ENCODE results near the gene ZNF613. TPM values are rescaled to one million over a fixed set of nuclear protein-coding genes. Genes with fewer than 3 reads are reported as not detected.
A peak's percentile ranks its signal among the peaks of the same experiment; 100 is the strongest.

Gene ZNF613
- polyA plus RNA-seq, 3 donors: 0.96 to 3.1 (median 1.1) TPM

DNA sequence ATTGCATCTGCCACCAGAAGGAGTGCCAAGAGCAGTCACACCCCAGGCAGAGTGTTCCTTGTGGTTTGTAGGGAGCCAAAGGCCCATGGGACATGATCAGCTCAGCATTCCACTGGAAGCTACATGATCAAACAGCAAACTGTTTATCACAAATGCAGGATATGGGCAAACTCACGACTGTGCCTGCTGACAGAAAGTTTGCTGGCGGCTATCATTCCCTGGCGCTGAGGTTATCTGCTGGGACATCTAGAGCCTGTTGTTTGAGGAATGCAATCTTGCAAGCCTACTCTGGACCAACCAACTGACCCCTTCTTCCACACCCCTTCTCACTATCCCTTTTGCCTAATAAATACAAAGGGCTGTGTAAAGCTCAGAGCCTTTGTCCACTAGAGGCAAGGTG lies 7.7 kb upstream of the ZNF613 start:
- Histone ChIP-seq H3K4me2 (replicated peaks; ENCODE audit: extremely low read depth, low read length, poor library complexity, severe bottlenecking) (no peak overlapping the region), H3K4me3 (replicated peaks in 1 of 3; ENCODE audit: low read depth in 2 of 3, low read length in 3 of 3) (no peak overlapping the region)
- H3K36me3 Mint-ChIP-seq: peaks cover 0 to 5% of the 10 kb centered on the region in 2 donors

DNA sequence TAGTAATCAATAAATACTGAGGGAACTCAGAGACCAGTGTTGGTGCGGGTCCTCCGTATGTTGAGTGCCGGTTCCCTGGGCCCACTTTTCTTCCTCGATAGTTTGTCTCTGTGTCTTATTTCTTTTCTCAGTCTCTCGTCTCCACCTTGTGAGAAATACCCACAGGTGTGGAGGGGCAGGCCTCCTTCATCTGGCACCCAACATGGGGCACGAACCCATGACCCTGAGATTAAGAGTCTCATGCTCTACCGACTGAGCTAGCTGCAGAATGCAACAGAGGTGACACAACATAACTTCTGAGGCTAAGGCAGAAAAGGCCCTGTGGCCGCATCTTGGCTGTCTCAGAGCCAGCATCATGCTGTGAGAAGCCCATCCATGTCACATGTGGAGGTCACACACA lies 5.3 kb upstream of the ZNF613 start:
- no peak overlapping the region for H3K4me2 ChIP-seq (replicated peaks; ENCODE audit: extremely low read depth, low read length, poor library complexity, severe bottlenecking)
- peaks cover 0 to 7% of the 10 kb centered on the region in 2 donors for H3K36me3 ChIP-seq (replicated peaks in 1 of 2; ENCODE audit: control insufficient read depth in 1 of 2, insufficient read depth in 2 of 2, low read length in 2 of 2)
- 89% methylated on average over 3 of the region's 8 CpGs for WGBS (ENCODE audit: insufficient coverage)
- H3K4me1 Mint-ChIP-seq: peaks cover 6% of the 10 kb centered on the region
- no peak overlapping the region for H2AFZ ChIP-seq (ENCODE audit: insufficient read depth, low read depth, low read length, poor library complexity, severe bottlenecking)
- H4K20me1 ChIP-seq (ENCODE audit: insufficient read depth, low read length): no peaks in the 10 kb centered on the region
- TF ChIP-seq, protein P1, sequence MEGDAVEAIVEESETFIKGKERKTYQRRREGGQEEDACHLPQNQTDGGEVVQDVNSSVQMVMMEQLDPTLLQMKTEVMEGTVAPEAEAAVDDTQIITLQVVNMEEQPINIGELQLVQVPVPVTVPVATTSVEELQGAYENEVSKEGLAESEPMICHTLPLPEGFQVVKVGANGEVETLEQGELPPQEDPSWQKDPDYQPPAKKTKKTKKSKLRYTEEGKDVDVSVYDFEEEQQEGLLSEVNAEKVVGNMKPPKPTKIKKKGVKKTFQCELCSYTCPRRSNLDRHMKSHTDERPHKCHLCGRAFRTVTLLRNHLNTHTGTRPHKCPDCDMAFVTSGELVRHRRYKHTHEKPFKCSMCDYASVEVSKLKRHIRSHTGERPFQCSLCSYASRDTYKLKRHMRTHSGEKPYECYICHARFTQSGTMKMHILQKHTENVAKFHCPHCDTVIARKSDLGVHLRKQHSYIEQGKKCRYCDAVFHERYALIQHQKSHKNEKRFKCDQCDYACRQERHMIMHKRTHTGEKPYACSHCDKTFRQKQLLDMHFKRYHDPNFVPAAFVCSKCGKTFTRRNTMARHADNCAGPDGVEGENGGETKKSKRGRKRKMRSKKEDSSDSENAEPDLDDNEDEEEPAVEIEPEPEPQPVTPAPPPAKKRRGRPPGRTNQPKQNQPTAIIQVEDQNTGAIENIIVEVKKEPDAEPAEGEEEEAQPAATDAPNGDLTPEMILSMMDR (IDR thresholded peaks at IDR 0.05): no peak
- H3K27me3 Mint-ChIP-seq (ENCODE audit: low read depth in 3 of 3): peaks cover 1% of the 10 kb centered on the region in 3 donors
- H3K27ac ChIP-seq (ENCODE audit: low read depth in 1 of 2, low read length in 2 of 2): no peak overlapping the region
- H3K27ac Mint-ChIP-seq: peak overlapping the region in 1 of 7 donors; percentile 28
- H3K4me3 ChIP-seq (replicated peaks in 1 of 3; ENCODE audit: low read depth in 2 of 3, low read length in 3 of 3): peak overlapping the region in 1 of 3 experiments; percentile 43
- peaks cover 81 to 93% of the 10 kb centered on the region in 2 donors for H3K9me3 ChIP-seq (replicated peaks in 1 of 2; ENCODE audit: control insufficient read depth in 1 of 2, insufficient read depth in 1 of 2, low read length in 2 of 2)
- H3K4me1 ChIP-seq (ENCODE audit: control insufficient read depth in 1 of 2, insufficient read depth in 2 of 2, low read length in 2 of 2): peaks cover 6 to 8% of the 10 kb centered on the region in 2 donors
- H3K9ac ChIP-seq (ENCODE audit: insufficient read depth, low read length, poor library complexity, severe bottlenecking): no peak overlapping the region
- H3K36me3 Mint-ChIP-seq: peaks cover 3 to 14% of the 10 kb centered on the region in 2 donors
- no peak for DNase-seq
- intact Hi-C loops (cut with micrococcal nuclease): no loop called here
- H3K79me2 ChIP-seq (ENCODE audit: insufficient read depth, low read length): no peaks in the 10 kb centered on the region
- no peaks in the 10 kb centered on the region for H3K27me3 ChIP-seq (ENCODE audit: control insufficient read depth in 2 of 2, insufficient read depth in 2 of 2, low read length in 2 of 2)
- H3K9me3 Mint-ChIP-seq: peaks cover 46 to 98% (median 94%) of the 10 kb centered on the region in 7 donors
- H3K4me3 Mint-ChIP-seq: no peak overlapping the region

More for the DNA sequence above, 7.7 kb upstream of the ZNF613 start:
- intact Hi-C loops (cut with micrococcal nuclease): no loop called here
- H3K4me3 Mint-ChIP-seq: no peak overlapping the region
- H3K27ac ChIP-seq (ENCODE audit: low read depth in 1 of 2, low read length in 2 of 2): no peak overlapping the region
- no peak overlapping the region for H3K9ac ChIP-seq (ENCODE audit: insufficient read depth, low read length, poor library complexity, severe bottlenecking)
- peaks cover 0 to 7% of the 10 kb centered on the region in 2 donors for H3K36me3 ChIP-seq (replicated peaks in 1 of 2; ENCODE audit: control insufficient read depth in 1 of 2, insufficient read depth in 2 of 2, low read length in 2 of 2)
- H2AFZ ChIP-seq (ENCODE audit: insufficient read depth, low read depth, low read length, poor library complexity, severe bottlenecking): no peak overlapping the region
- no peaks in the 10 kb centered on the region for H3K4me1 ChIP-seq (ENCODE audit: control insufficient read depth in 1 of 2, insufficient read depth in 2 of 2, low read length in 2 of 2)
- no peaks in the 10 kb centered on the region for H3K27me3 ChIP-seq (ENCODE audit: control insufficient read depth in 2 of 2, insufficient read depth in 2 of 2, low read length in 2 of 2)
- TF ChIP-seq, protein P1 (IDR thresholded peaks at IDR 0.05): no peak
- H3K9me3 ChIP-seq (replicated peaks in 1 of 2; ENCODE audit: control insufficient read depth in 1 of 2, insufficient read depth in 1 of 2, low read length in 2 of 2): peaks cover 74 to 97% of the 10 kb centered on the region in 2 donors
- DNase-seq: no peak
- WGBS (ENCODE audit: insufficient coverage): 89% methylated on average over 3 of the region's 3 CpGs
- no peaks in the 10 kb centered on the region for H4K20me1 ChIP-seq (ENCODE audit: insufficient read depth, low read length)
- H3K9me3 Mint-ChIP-seq: peaks cover 46 to 97% (median 94%) of the 10 kb centered on the region in 7 donors
- H3K79me2 ChIP-seq (ENCODE audit: insufficient read depth, low read length): no peaks in the 10 kb centered on the region
- no peaks in the 10 kb centered on the region for H3K4me1 Mint-ChIP-seq
- no peak overlapping the region for H3K27ac Mint-ChIP-seq
- H3K27me3 Mint-ChIP-seq (ENCODE audit: low read depth in 3 of 3): peaks cover 1% of the 10 kb centered on the region in 3 donors
